ENCODE measurements around the gene SOD2.
"Not testable (repeated sequence)": the region's sequence is repeated elsewhere in the genome, so short reads cannot be mapped to it uniquely, and the experiment has no call there.

Gene SOD2

GRCh38 chr6:159716247-159717096, 23.4 kb upstream of the SOD2 start:
- no peak for FAIRE-seq

GRCh38 chr6:159715605-159716004, 22.6 kb upstream of the SOD2 start:
- no peak for FAIRE-seq

More at GRCh38 chr6:159716247-159717096, 23.4 kb upstream of the SOD2 start:
- no peak for DNase-seq (ENCODE audit: low spot score)

GRCh38 chr6:159715166-159715565, 22.1 kb upstream of the SOD2 start:
- FAIRE-seq (no peak), DNase-seq (ENCODE audit: low spot score) (no peak)

More at GRCh38 chr6:159715605-159716004, 22.6 kb upstream of the SOD2 start:
- DNase-seq (ENCODE audit: low spot score): no peak

DNA sequence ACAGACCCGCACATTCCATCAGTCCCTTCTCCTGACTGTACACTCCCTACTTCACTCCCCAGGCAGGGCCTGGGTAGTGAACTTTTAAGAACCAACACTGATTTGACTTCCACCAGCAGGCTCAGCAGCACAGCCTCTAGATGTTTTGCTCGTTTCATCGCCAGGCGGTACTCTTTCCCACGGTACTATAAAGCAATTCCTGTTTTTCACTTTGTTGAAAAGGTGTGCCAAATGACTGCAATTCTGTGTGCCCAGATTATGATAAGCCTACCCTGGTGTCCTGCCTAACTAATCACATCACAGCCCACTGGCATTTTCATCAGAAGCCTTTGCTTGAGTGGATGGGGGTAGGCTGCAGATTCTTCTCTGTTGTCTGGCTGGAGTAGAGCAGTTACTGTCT, 21.4 kb upstream of the SOD2 start:
- DNase-seq (ENCODE audit: low spot score) (no peak), FAIRE-seq (no peak)

GRCh38 chr6:159713984-159714383, 20.9 kb upstream of the SOD2 start:
- DNase-seq (ENCODE audit: low spot score) (no peak), FAIRE-seq (no peak)

- DNase-seq (ENCODE audit: low spot score); FAIRE-seq: not testable (repeated sequence)
Observed at GRCh38 chr6:159712389-159712788, 19.3 kb upstream of the SOD2 start.

- not testable (repeated sequence) for FAIRE-seq; DNase-seq (ENCODE audit: low spot score)
Observed at GRCh38 chr6:159710603-159711002, 17.6 kb upstream of the SOD2 start.

GRCh38 chr6:159701413-159701999, 8.5 kb upstream of the SOD2 start:
- FAIRE-seq: no peak
- DNase-seq (ENCODE audit: low spot score): peak; percentile 51

DNA sequence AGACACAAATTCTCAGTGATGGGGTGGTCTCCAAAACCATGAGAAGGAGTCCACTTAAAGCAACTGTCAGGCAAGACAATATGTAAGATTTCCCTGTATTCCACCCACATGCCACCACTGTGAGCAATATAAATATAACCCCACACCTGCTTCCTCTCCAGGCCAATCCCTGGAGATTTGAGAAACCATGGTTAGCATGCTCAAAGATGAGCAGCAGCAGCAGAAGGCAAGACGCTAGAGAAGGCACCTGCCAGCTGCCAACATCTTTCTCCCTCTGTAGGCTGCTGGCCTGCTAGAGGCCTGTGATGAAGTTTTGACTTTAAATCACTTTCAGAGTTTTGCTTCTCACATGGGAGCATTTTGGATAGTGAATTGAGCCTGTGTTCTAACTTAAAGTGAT, 7.9 kb upstream of the SOD2 start:
- DNase-seq (ENCODE audit: low spot score) (no peak), FAIRE-seq (no peak)

GRCh38 chr6:159695984-159696383, 2.9 kb upstream of the SOD2 start:
- no peak for FAIRE-seq
- DNase-seq (ENCODE audit: low spot score): no peak

DNA sequence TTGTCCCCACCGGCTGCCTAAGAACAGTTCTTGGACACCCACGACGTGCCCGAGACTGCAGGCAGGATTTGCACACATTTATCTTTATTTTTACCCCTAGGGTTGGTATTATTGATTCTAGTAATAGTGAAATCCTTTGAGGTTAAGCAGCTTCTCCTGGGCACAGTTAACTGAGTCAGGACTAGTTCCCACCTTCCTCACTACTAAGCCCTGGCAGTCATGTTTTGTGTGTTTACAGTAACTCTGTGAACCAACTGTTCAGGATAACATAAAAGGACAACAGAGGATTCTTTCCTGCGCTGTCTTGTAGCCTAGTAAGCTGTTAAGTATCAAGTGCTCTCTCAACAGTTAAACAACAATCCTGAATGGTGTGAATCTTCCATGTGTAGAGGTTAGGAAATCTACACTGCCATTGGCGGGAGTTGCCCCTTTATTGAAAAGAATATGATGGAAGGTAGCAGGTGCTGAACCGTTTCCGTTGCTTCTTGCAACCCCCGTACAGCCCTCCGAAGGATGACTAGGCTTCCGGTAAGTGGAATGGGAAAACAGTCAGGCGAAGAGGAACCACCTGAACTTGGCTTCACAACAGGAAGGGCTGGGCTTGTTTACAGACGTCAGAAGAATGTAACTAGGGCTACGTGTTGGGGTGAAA, 979 bp upstream of the SOD2 start:
- FAIRE-seq (no peak), DNase-seq (ENCODE audit: low spot score) (peak; percentile 49)

GRCh38 chr6:159692303-159693127, 526 bp downstream of the SOD2 start:
- FAIRE-seq: no peak
- peak; percentile 44 for DNase-seq (ENCODE audit: low spot score)

GRCh38 chr6:159691963-159692287, 1.1 kb downstream of the SOD2 start:
- FAIRE-seq (no peak), DNase-seq (ENCODE audit: low spot score) (no peak)

DNA sequence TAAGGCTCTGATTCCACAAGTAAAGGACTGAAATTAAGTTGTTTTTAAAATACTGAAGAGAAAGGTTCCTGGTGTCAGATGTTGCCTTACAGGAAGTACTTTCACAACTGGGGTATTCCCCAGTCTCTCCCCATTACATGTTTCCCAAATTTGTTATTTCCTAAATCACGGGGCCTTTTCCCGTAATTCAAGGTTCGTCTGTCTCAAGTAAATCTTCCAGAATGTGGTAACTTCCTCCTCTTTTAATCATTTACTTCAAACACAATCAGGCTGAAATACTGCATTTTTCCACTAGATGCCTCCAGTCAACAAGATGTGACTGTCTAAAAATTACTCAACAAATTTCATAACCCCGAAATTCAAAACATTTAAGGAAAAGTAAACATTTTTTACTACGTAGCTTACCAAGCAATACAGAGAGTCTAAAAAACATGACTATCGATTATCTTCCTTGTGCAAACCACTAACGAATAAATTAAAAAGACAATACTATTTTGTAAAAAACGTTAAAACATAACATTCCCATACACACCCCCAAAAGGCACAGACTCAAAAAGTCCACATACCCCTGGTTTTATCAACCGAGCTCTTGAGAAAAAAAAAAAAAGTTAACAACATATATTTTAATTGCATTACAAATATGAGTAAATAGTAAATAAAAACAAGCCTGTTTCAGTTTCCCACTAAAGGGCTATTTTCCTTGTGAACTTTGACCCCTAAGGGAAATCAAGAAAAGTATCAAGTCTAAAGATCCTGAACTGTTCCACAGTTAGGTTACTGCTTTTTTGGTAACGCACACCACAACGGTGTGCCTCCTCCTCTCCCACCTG, 1.7 kb downstream of the SOD2 start:
- FAIRE-seq (no peak), DNase-seq (ENCODE audit: low spot score) (peak; percentile 51)

- FAIRE-seq: not testable (repeated sequence)
Observed at GRCh38 chr6:159690135-159690534, 2.9 kb downstream of the SOD2 start.

GRCh38 chr6:159689001-159689400, 4.0 kb downstream of the SOD2 start:
- no peak for FAIRE-seq
- DNase-seq (ENCODE audit: low spot score): no peak

More at GRCh38 chr6:159690135-159690534, 2.9 kb downstream of the SOD2 start:
- DNase-seq (ENCODE audit: low spot score): not testable (repeated sequence)

- DNase-seq (ENCODE audit: low spot score) (no peak), FAIRE-seq (no peak)
Observed at GRCh38 chr6:159688266-159688905, 4.7 kb downstream of the SOD2 start.

GRCh38 chr6:159687341-159687740, 5.7 kb downstream of the SOD2 start:
- FAIRE-seq (no peak), DNase-seq (ENCODE audit: low spot score) (no peak)

- DNase-seq (ENCODE audit: low spot score): no peak
- FAIRE-seq: no peak
Observed at GRCh38 chr6:159686703-159687102, 6.3 kb downstream of the SOD2 start.

DNA sequence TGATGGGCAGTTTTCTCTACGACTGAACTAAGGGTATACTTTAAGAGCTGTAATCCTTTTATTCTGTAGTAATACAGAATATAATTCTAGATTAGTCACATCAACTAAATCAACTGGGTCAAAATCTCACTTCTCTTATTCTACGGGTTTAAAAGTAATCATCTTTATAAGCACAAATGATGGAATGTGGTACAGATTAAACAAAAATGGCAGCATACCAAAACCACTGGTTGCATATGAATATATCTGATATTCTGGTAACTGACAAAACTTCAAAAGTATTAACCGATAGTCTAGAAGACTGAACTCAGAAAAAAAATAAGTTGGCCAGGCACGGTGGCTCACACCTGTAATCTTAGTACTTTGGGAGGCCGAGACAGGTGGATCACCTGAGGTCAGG, 7.0 kb downstream of the SOD2 start:
- no peak for FAIRE-seq
- DNase-seq (ENCODE audit: low spot score): no peak
